PFSK-1 (cell line): ENCODE measurements around the gene TTC39B.

Experiments
- POLR2AphosphoS5 ChIP-seq: IDR thresholded peaks from 2 replicates; pipeline ENCODE4 v1.6.1; 2012; ENCODE audit warnings: low read depth, mild to moderate bottlenecking, control low read depth, low read length, moderate library complexity
- TAF1 ChIP-seq: IDR thresholded peaks from 2 replicates; pipeline ENCODE4 v1.6.1; 2012; ENCODE audit warnings: low read length, control low read depth, borderline replicate concordance; ENCODE audit not compliant: insufficient read depth

- TF ChIP-seq TAF1 (no peak), POLR2AphosphoS5 (no peak)
These were observed 38.2 kb downstream of the TTC39B start for GRCh38 chr9:15268782-15269181.
